ENCODE data around the gene HGD. TPM values are rescaled to one million over a fixed set of nuclear protein-coding genes. Genes with fewer than 3 reads are reported as not detected.

HGD gene
- total RNA-seq, 1 donor from 2014 or later: 19.2 TPM

DNA sequence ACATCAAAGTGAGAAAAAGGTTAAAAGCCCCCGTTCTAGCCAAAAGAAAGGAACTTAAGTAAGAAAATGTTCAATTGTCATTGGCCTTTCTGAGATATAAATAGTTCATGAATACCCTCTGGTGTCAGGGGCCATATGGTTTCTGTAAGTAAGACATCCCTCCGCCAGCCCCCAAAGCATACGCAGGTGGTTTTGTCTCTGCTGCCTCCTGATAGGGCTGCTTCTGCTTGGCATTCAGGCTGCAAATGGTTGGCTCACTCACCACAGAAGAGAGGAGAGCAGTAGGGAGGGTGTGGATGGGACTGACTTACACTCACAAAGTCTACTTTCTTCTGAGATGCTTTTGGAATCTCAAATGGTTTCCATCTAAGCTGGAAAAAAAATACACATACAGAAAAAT is 29.8 kb downstream of the HGD start:
- no peak for DNase-seq (ENCODE audit: low spot score in 2 of 2)
- H3K4me1 ChIP-seq: no peaks in the 10 kb centered on the region
- TF ChIP-seq, protein P1, sequence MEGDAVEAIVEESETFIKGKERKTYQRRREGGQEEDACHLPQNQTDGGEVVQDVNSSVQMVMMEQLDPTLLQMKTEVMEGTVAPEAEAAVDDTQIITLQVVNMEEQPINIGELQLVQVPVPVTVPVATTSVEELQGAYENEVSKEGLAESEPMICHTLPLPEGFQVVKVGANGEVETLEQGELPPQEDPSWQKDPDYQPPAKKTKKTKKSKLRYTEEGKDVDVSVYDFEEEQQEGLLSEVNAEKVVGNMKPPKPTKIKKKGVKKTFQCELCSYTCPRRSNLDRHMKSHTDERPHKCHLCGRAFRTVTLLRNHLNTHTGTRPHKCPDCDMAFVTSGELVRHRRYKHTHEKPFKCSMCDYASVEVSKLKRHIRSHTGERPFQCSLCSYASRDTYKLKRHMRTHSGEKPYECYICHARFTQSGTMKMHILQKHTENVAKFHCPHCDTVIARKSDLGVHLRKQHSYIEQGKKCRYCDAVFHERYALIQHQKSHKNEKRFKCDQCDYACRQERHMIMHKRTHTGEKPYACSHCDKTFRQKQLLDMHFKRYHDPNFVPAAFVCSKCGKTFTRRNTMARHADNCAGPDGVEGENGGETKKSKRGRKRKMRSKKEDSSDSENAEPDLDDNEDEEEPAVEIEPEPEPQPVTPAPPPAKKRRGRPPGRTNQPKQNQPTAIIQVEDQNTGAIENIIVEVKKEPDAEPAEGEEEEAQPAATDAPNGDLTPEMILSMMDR (IDR thresholded peaks at IDR 0.05): no peak
- no peaks in the 10 kb centered on the region for H3K36me3 ChIP-seq
- intact Hi-C loops (cut with DNase I): no loop called here
- H3K27ac ChIP-seq: no peak overlapping the region
- no peaks in the 10 kb centered on the region for H3K9me3 ChIP-seq
- H3K27me3 ChIP-seq: no peaks in the 10 kb centered on the region
- no peak overlapping the region for H3K4me3 ChIP-seq

- intact Hi-C loops (cut with DNase I): no loop called here
- no peaks in the 10 kb centered on the region for H3K27me3 ChIP-seq
- H3K4me3 ChIP-seq: no peak overlapping the region
- TF ChIP-seq, protein P1 (IDR thresholded peaks at IDR 0.05): no peak
- no peak overlapping the region for H3K27ac ChIP-seq
- H3K9me3 ChIP-seq: no peaks in the 10 kb centered on the region
- no peaks in the 10 kb centered on the region for H3K36me3 ChIP-seq
- no peak for DNase-seq (ENCODE audit: low spot score in 2 of 2)
- no peaks in the 10 kb centered on the region for H3K4me1 ChIP-seq
Observed at GRCh38 chr3:120650311-120650710, 31.7 kb downstream of the HGD start.

- H3K4me1 ChIP-seq: no peaks in the 10 kb centered on the region
- no peak for DNase-seq (ENCODE audit: low spot score in 2 of 2)
- H3K4me3 ChIP-seq: no peak overlapping the region
- no peaks in the 10 kb centered on the region for H3K36me3 ChIP-seq
- intact Hi-C loops (cut with DNase I): no loop called here
- H3K9me3 ChIP-seq: no peaks in the 10 kb centered on the region
- no peaks in the 10 kb centered on the region for H3K27me3 ChIP-seq
- H3K27ac ChIP-seq: no peak overlapping the region
- TF ChIP-seq, protein P1 (IDR thresholded peaks at IDR 0.05): no peak
Observed at GRCh38 chr3:120649830-120650233, 32.2 kb downstream of the HGD start.

GRCh38 chr3:120648290-120648689 is 33.7 kb downstream of the HGD start:
- no peaks in the 10 kb centered on the region for H3K4me1 ChIP-seq
- H3K4me3 ChIP-seq: no peak overlapping the region
- TF ChIP-seq, protein P1 (IDR thresholded peaks at IDR 0.05): no peak
- no peaks in the 10 kb centered on the region for H3K36me3 ChIP-seq
- no peaks in the 10 kb centered on the region for H3K27me3 ChIP-seq
- intact Hi-C loops (cut with DNase I): no loop called here
- no peak overlapping the region for H3K27ac ChIP-seq
- no peaks in the 10 kb centered on the region for H3K9me3 ChIP-seq
- DNase-seq (ENCODE audit: low spot score in 2 of 2): no peak

GRCh38 chr3:120646771-120647432 is 35.1 kb downstream of the HGD start:
- TF ChIP-seq, protein P1 (IDR thresholded peaks at IDR 0.05): no peak
- no peak overlapping the region for H3K4me3 ChIP-seq
- no peaks in the 10 kb centered on the region for H3K9me3 ChIP-seq
- H3K4me1 ChIP-seq: no peaks in the 10 kb centered on the region
- H3K27ac ChIP-seq: no peak overlapping the region
- H3K36me3 ChIP-seq: no peaks in the 10 kb centered on the region
- DNase-seq (ENCODE audit: low spot score in 2 of 2): no peak
- intact Hi-C loops (cut with DNase I): no loop called here
- H3K27me3 ChIP-seq: no peaks in the 10 kb centered on the region
